ENCODE measurements around the gene TRIM63. TPM values are rescaled to one million over a fixed set of nuclear protein-coding genes. Genes with fewer than 3 reads are reported as not detected.
A peak's percentile ranks its signal among the peaks of the same experiment; 100 is the strongest.

The TRIM63 gene
- total and polyA plus RNA-seq, 2 of the 8 experiments (the other 6 are each of a cell fraction or from before 2014, with no cell fraction given): not detected

DNA sequence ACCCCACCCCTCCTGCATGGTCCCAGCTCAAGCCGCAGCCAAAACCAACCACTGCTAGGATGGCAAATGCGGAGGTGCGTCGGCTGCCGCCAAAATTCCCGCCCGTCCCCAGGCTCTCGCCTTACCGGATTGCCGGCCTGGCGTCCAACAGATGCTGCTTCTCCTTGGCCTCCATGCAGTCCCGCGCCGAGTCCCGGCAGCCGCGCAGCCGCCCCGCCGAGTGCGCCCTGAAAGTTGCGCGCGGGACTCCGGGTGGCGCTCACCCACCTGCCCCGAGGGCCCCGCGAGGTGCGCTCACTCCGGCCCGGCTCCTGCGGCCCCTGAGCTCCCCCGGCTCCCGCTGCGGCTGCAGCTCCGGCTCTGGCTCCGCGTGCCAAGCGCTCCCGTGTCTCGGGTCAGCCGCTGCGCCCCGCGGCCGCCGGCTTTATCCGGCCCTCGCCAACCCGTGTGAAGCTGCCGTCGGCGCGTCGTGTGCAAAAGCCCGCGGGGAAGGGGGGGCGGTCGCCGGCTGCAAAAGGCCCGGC, 21.6 kb downstream of the TRIM63 start, which contains the start of gene SLC30A2 (continued):
- TF ChIP-seq RNF2 (IDR thresholded peaks at IDR 0.05; ENCODE audit: borderline replicate concordance, low read depth, low read length, missing control alignments, poor library complexity, severe bottlenecking): peak; percentile 12
- TF ChIP-seq GTF2F1 (IDR thresholded peaks at IDR 0.05; ENCODE audit: borderline replicate concordance, low read depth, low read length): no peak
- TF ChIP-seq, protein P1, sequence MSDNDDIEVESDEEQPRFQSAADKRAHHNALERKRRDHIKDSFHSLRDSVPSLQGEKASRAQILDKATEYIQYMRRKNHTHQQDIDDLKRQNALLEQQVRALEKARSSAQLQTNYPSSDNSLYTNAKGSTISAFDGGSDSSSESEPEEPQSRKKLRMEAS (IDR thresholded peaks at IDR 0.05): peak; percentile 51
- TF ChIP-seq JUN (IDR thresholded peaks at IDR 0.05; ENCODE audit: low read depth, low read length): no peak
- TF ChIP-seq YY1 (IDR thresholded peaks at IDR 0.05; ENCODE audit: low read depth, low read length): no peak
- no peak for TF ChIP-seq CEBPB (IDR thresholded peaks at IDR 0.05; ENCODE audit: low read depth, low read length)
- TF ChIP-seq JUND (IDR thresholded peaks at IDR 0.05; ENCODE audit: low read length): no peak
- no peak for TF ChIP-seq RFX5 (IDR thresholded peaks at IDR 0.05; ENCODE audit: borderline replicate concordance, low read depth, low read length)
- TF ChIP-seq RAD21 (IDR thresholded peaks at IDR 0.05 in 1 of 2, conservative IDR thresholded peaks at IDR 0.05 in 1 of 2; ENCODE audit: low read depth in 2 of 2, low read length in 2 of 2): no peak
- no peak for TF ChIP-seq ASH2L (IDR thresholded peaks at IDR 0.05; ENCODE audit: low read length)
- TF ChIP-seq CREB1 (IDR thresholded peaks at IDR 0.05): no peak

All from H1 (cell line).